DOHH2 (cell line): ENCODE measurements around the gene LMX1A.

Source experiments
- H3F3A ChIP-seq: fragments of 200-600 bp; sonication (generic), shearing (Covaris generic); 2 replicates; pipeline ENCODE4 v1.6.0; 2016; ENCODE audit warnings: antibody characterized with exemption, mild to moderate bottlenecking; ENCODE audit not compliant: control insufficient read depth, insufficient read depth
- H3K27ac ChIP-seq: fragments of 200-600 bp; sonication (generic); 2 replicates; pipeline ENCODE4 v1.5.1; 2014; ENCODE audit warnings: low read depth, mild to moderate bottlenecking, low read length, moderate library complexity
- H3K27me3 ChIP-seq: fragments of 200-600 bp; sonication (generic); 2 replicates; pipeline ENCODE4 v1.6.1; 2014; ENCODE audit warnings: mild to moderate bottlenecking, low read length, mixed read lengths; ENCODE audit not compliant: control insufficient read depth
- H3K36me3 ChIP-seq: fragments of 200-600 bp; sonication (generic); 2 replicates; pipeline ENCODE4 v1.6.1; 2014; ENCODE audit warnings: mild to moderate bottlenecking, low read length, moderate library complexity, mixed read lengths; ENCODE audit not compliant: control insufficient read depth
- H3K4me1 ChIP-seq: fragments of 200-600 bp; sonication (generic); 2 replicates; pipeline ENCODE4 v1.6.1; 2014; ENCODE audit warnings: mild to moderate bottlenecking, low read length, mixed read lengths; ENCODE audit not compliant: control insufficient read depth
- H3K4me2 ChIP-seq: fragments of 200-600 bp; sonication (generic); 2 replicates; pipeline ENCODE4 v1.6.0; 2014; ENCODE audit warnings: mild to moderate bottlenecking, low read length, moderate library complexity
- H3K4me3 ChIP-seq: fragments of 200-600 bp; sonication (generic); 2 replicates; pipeline ENCODE4 v1.5.1; 2014; ENCODE audit warnings: mild to moderate bottlenecking, low read length, mixed read lengths
- H3K79me2 ChIP-seq: fragments of 200-600 bp; sonication (generic); 2 replicates; pipeline ENCODE4 v1.6.1; 2014; ENCODE audit warnings: mild to moderate bottlenecking, low read length, mixed read lengths; ENCODE audit not compliant: control insufficient read depth
- H3K9me2 ChIP-seq: fragments of 200-600 bp; sonication (generic); replicated peaks from 2 replicates; pipeline ENCODE4 v1.6.1; 2014; ENCODE audit warnings: mild to moderate bottlenecking, low read length, mixed read lengths; ENCODE audit not compliant: control insufficient read depth
- H3K9me3 ChIP-seq: fragments of 200-600 bp; sonication (generic); 2 replicates; pipeline ENCODE4 v1.6.1; 2014; ENCODE audit warnings: antibody characterized with exemption, low read length, mixed read lengths; ENCODE audit not compliant: control insufficient read depth, insufficient read depth
- H4K20me1 ChIP-seq: fragments of 200-600 bp; sonication (generic); 2 replicates; pipeline ENCODE4 v1.6.0; 2014; ENCODE audit warnings: low read depth, mild to moderate bottlenecking, antibody characterized with exemption, low read length, moderate library complexity; ENCODE audit not compliant: control insufficient read depth, insufficient read depth
- CTCF ChIP-seq: fragments of 200-600 bp; sonication (generic); IDR thresholded peaks from one replicate; pipeline ENCODE4 v1.5.1; 2014; ENCODE audit warnings: antibody characterized with exemption, mild to moderate bottlenecking, low read depth, low read length; ENCODE audit not compliant: poor library complexity, severe bottlenecking
- EZH2phosphoT487 ChIP-seq: fragments of 200-600 bp; sonication (generic); IDR thresholded peaks from 2 replicates; pipeline ENCODE4 v1.6.1; 2017; ENCODE audit warnings: borderline replicate concordance, mild to moderate bottlenecking, antibody characterized with exemption, low read length, moderate library complexity, mixed read lengths

The LMX1A gene

GRCh38 chr1:165152727-165153126 is 203.8 kb downstream of the LMX1A start:
- Histone ChIP-seq H4K20me1 (no peaks in the 10 kb centered on the region), H3K9me3 (no peaks in the 10 kb centered on the region), H3K4me3 (no peak overlapping the region), H3K4me1 (no peaks in the 10 kb centered on the region), H3F3A (no peaks in the 10 kb centered on the region), H3K36me3 (no peaks in the 10 kb centered on the region), H3K79me2 (no peaks in the 10 kb centered on the region), H3K27me3 (no peaks in the 10 kb centered on the region), H3K27ac (no peak overlapping the region), H3K4me2 (no peak overlapping the region), H3K9me2 (no peaks in the 10 kb centered on the region)
- TF ChIP-seq EZH2phosphoT487, result no peak

GRCh38 chr1:165152109-165152508 is 204.4 kb downstream of the LMX1A start:
- no peaks in the 10 kb centered on the region for H3K27me3 ChIP-seq
- TF ChIP-seq EZH2phosphoT487 (no peak), CTCF (no peak)
- H3F3A ChIP-seq, result no peaks in the 10 kb centered on the region
- H3K4me1 ChIP-seq, result no peaks in the 10 kb centered on the region
- no peak overlapping the region for H3K4me3 ChIP-seq
- no peaks in the 10 kb centered on the region for H3K79me2 ChIP-seq
- no peaks in the 10 kb centered on the region for H4K20me1 ChIP-seq
- H3K36me3 ChIP-seq, result no peaks in the 10 kb centered on the region
- H3K9me2 ChIP-seq, result no peaks in the 10 kb centered on the region
- H3K9me3 ChIP-seq, result no peaks in the 10 kb centered on the region
- no peak overlapping the region for H3K27ac ChIP-seq
- H3K4me2 ChIP-seq, result no peak overlapping the region
